Measurements from ENCODE around the gene LMBRD1. TPM values are rescaled to one million over a fixed set of nuclear protein-coding genes. Genes with fewer than 3 reads are reported as not detected.
A peak's percentile ranks its signal among the peaks of the same experiment; 100 is the strongest.

Gene LMBRD1
- 24.3 and 25.1 TPM in 2 replicates for polyA plus RNA-seq (2014; cell fraction: cytosol; rRNA removed)
- polyA plus RNA-seq (2014; cell fraction: nucleus; rRNA removed): 24.3 and 36.5 TPM in 2 replicates

DNA sequence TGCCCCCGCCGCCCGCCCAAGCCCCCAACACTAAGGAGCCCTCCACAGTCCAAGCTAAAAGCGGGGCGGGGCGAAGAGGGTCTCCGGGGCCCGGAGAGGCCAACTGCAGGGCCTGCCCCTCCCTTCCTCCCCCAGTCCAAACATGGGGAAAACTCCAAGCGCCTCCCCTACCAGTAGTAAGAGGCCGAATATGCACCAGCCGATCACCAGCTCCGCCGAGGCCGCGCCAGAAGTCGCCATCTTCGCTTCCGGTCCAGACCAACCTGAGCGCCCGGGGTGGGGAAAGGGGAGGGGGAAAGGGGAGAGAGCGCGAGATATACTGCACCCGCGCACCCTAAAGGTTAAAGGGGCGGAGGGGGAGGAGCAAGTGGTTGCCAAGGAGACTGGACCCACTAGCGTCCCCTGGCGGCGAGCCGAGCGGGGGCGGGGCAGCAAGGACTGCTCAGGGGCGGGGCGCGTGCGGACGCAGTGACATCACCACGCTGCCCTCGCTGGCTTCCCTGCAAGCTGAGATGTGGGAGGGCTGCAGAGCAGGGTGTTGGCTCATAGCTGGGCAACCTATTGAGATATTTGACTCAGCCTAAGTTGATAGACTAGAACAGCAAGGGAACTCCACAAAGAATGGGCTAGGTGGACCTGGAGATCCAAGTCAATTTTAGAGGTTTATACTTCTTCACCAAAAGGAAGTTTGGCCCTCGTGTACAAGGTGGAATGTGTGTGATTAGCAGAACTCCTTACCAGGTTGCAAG, at the start of gene LMBRD1:
Gene LMBRD1, minus strand, starts transcription at position 369 of the 749 bp plus-strand sequence. Its CDS starts 129 bp downstream, at position 240.
- DNase-seq (ENCODE audit: low spot score): peak; percentile 95

DNA sequence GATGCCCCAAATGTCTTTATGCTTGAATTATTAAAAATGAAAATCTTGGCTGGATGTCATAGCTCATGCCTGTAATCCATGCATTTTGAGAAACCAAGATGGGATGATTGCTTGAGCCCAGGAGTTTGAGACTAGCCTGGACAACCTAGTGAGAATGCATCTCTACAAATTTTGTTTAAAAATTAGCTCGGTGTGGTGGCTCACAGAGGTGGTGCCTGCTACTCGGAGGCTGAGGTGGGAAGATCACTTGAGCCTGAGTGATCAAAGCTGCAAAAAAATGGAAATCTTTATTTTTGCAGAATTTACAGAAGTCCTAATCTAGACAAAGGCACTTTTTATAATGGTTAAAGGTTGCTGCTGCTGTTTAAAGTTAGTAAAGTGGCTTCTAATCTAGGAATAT, 49.5 kb upstream of the LMBRD1 start:
- DNase-seq (ENCODE audit: low spot score): no peak

- no peak for DNase-seq (ENCODE audit: low spot score)
Observed at GRCh38 chr6:69843189-69843588, 46.4 kb upstream of the LMBRD1 start.

DNA sequence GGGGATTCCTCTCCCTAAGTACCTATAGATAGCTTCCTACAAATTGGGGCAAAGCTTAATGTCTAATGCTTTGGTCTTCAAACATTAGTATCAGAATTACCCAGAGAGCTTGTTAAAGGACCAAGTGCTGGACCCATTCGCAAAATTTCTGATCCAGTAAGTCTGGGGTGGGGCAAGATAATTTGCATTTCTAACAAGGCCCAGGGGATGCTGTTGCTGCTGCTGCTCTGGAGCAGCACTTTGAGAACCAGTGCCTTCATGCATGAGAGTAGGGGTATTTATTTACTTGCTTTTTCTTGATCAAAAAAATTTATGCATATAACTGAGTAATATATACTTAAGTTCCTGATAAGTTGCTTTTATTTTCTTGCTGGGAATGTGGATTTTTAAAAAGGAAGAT, 45.1 kb upstream of the LMBRD1 start:
- DNase-seq (ENCODE audit: low spot score): no peak

DNA sequence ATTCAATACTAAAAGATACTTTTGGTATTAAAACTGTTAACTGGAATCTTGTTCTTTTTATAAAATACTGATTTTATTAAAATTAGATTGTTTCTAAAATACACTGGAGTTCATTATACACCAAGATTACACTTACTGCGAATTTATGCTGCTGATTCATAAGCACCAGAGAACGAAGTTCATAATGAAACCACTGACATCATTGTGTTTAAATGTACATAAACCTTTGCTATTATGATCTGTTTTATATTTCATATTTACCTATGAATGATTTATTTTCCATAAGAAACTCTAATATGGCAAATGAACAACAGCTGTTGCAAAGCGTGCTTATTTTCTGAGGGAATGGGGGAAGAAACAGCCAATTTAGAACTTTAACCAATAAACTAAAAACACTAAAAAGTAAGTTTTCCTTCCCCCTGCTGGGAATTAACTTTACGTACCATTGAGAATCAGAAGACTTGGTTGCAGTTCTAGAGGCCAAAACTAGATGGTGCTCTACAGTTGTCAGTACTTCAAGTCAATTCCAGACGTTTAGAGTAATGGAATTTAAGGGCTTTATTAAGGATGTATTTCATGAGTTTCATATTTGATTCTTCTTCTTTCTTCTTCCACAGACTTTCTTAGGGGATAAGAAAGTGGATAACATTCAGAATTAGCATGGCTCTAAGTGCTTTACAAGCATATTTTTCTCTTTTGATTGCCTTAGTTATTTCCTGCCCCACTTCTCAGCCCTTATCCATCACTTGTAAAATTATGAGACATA, 38.8 kb upstream of the LMBRD1 start:
- DNase-seq (ENCODE audit: low spot score): peak; percentile 61

DNA sequence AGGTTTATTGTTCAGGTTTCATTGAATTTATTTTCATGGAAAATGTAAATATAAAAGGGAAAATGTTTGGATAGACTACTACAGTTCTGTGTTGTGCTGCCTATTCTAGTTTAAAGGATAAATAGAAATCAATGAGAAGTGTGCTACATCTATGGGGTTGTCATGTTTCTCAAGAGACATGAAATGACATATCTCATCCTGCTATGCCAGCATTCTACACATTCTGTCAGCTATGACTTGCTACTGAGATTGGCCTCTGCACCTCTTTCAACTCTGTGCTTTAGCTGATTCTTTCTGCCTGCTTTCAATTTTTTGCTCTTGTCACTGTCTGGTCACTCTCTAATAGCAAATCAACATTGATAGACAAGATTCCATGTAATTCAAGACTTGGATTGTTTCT, 35.7 kb upstream of the LMBRD1 start:
- no peak for DNase-seq (ENCODE audit: low spot score)

- no peak for DNase-seq (ENCODE audit: low spot score)
Observed at GRCh38 chr6:69827276-69827893, 30.6 kb upstream of the LMBRD1 start.

- no peak for DNase-seq (ENCODE audit: low spot score)
Observed at GRCh38 chr6:69825904-69826303, 29.1 kb upstream of the LMBRD1 start.

DNA sequence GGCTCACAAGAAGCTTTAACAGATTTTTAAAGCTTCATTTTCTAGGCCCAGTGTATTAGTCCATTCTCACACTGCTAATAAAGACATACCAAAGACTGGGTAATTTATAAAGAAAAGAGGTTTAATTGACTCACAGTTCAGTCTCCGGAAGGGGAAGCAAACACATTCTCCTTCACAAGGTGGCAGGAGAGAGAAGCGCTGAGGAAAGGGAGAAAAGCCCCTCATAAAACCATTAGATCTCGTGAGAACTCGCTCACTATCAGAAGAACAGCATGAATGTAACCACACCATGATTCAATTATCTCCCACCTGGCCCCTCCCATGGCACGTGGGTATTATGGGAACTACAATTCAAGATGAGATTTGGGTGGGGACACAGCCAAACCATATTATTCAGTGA, 27.5 kb upstream of the LMBRD1 start:
- DNase-seq (ENCODE audit: low spot score): peak; percentile 9

GRCh38 chr6:69820438-69820837, 23.6 kb upstream of the LMBRD1 start:
- DNase-seq (ENCODE audit: low spot score): no peak

DNA sequence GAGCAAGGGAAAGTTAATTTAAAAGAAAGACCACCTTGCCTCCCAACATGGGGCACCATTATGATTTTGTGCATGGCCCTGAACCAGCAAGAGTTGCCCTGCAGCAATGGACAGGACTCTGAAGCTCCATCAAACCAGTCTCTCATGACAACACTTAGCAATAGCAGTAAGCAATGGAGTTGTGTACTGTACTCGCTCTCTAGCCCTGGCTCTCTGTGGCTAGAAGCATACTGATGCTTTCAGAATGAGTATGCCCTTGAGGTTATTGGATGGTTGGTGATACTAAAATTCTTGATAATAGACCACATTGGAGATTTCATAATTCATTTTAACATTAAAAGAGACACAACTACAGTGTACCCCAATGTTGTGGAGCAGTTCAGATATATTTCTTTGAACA, 23.2 kb upstream of the LMBRD1 start:
- DNase-seq (ENCODE audit: low spot score): no peak

GRCh38 chr6:69819138-69819537, 22.3 kb upstream of the LMBRD1 start:
- DNase-seq (ENCODE audit: low spot score): no peak

DNA sequence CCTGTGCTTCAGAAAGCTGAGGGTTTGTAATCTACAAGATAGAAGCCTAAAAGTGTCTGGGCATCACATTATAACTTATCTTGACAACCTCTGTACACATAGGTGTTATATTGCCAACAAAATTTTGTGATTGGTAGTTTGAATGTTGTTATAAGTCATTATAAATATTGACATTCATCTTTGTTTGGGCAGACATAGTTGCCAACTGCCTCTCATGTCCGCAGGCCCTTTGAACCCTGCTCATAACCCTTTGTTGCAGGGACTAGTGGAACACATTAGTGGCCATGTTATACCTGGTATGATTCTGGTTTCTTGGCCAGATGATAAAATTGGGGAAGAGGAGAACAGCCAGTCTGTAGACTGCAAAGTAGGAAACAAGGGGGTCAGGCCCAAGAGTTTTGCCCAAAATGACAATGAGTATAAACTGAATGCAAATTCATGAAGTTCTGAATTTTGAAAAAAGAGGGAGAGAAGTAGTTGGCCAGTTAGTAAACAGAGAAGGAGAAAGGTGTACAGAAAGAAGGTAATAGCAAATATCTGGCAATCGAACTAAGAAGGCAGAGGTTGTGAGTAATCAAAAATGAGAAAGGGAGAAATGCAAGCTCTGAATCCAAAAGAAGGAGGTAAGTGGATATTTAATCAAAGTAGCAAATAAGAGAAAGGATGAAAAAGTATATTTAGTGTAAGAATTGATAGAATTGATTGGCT, 21.6 kb upstream of the LMBRD1 start:
- no peak for DNase-seq (ENCODE audit: low spot score)

- DNase-seq (ENCODE audit: low spot score): no peak
Observed at GRCh38 chr6:69817358-69817757, 20.5 kb upstream of the LMBRD1 start.

DNA sequence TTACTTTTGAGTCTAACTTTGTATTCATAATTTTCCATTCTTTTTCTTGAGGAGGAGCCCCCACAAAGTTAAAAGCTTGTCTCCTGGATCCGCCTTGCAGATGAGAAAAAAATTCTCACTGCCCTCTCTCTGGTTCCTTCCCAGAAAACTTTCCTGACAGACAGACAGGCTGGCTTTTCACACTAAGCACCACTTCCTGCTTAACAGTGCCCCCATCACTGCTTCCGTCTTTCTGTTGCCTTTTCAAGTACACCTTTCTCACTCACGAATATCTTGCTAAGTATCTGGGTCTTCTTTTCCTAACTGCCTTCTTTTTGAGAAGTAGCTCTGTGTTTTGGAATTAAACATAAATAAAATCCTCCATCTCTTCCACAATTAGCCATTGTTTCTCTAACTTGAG, 19.8 kb upstream of the LMBRD1 start:
- no peak for DNase-seq (ENCODE audit: low spot score)

- no peak for DNase-seq (ENCODE audit: low spot score)
Observed at GRCh38 chr6:69816026-69816425, 19.2 kb upstream of the LMBRD1 start.

DNA sequence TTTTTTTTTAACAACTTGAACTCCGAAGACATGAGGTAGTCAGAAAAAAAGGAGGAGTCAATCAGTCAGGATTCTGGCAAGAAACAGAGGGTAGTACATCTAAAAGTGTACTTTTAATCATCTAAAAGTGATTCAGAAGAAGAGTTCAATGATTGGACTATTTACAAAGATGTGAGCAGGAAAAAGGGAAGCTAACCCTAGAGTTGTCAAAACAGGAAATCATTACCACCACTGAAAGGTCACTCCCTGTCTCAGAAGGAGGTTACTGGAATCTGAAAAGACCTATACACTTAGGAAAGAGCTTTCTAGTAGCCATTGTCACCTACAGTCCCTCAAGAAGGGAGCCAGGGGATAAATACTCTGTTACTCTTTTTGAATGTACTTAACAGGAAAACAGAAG, 16.7 kb upstream of the LMBRD1 start:
- DNase-seq (ENCODE audit: low spot score): no peak

- DNase-seq (ENCODE audit: low spot score): no peak
Observed at GRCh38 chr6:69812746-69813427, 16.1 kb upstream of the LMBRD1 start.

GRCh38 chr6:69802995-69803394, 6.2 kb upstream of the LMBRD1 start:
- DNase-seq (ENCODE audit: low spot score): no peak

DNA sequence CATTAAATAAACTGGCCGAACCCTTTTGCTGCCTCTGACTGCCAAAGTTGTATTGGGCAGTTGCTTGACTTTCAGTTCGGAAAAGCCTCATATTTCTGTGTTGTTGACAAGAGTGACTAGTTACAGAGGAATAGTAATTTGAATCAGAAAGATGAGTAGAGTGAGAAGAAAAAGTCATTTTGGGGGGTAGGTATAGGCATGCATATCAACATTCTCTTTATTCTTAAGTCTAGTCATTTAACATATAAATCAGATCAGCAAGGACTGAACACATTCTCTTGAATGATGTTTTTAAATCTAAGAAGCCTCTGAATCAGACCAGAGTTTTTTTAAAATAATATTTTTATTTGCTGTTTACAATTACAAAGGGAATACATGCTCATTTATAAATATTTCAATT, 4.9 kb upstream of the LMBRD1 start:
- DNase-seq (ENCODE audit: low spot score): no peak

DNA sequence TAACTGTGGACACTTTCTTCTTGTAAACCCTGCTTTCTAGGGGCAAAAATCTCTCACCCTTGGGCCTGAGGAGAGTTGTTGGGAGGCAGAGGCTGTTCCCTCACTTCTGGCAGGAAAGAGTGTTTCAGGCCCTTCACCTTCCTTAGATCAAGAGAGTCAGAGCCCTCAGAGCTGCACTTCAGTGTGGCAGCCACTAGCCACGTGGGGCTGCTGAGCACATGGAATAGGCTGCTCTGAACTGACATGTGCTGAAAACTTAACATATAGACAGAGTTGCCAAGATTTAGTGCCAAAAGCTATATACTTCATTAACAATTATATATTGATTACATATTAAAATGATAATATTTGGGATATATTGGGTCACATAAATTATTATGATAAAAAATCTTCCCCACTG, 4.4 kb upstream of the LMBRD1 start:
- DNase-seq (ENCODE audit: low spot score): peak; percentile 25

Data from SK-N-DZ (cell line).